Right atrium auricular region (tissue), 2 donors: ENCODE data around the gene CREBBP. TPM values are rescaled to one million over a fixed set of nuclear protein-coding genes. Genes with fewer than 3 reads are reported as not detected.

Experiments used
- DNase-seq: peaks from one replicate; pipeline ENCODE4 v3.0.0-alpha.2; 2019; ENCODE audit warnings: low spot score
- H3K27ac ChIP-seq, 2 donors: fragments of 200-600 bp; sonication (generic); 1 replicate in 1 of 2; 2 replicates in 1 of 2; pipeline ENCODE4 v1.5.1; 2016 to 2019
- H3K27me3 ChIP-seq, 2 donors: fragments of 200-600 bp; sonication (generic); one replicate each; pipeline versions ENCODE4 v1.5.1 to v1.6.0; 2017 to 2019
- H3K36me3 ChIP-seq: fragments of 200-600 bp; sonication (generic); one replicate; pipeline ENCODE4 v1.5.1; 2016
- H3K4me1 ChIP-seq, 2 donors: fragments of 200-600 bp; sonication (generic); one replicate each; pipeline versions ENCODE4 v1.5.1 to v1.6.0; 2017 to 2019
- H3K4me3 ChIP-seq, 2 donors: fragments of 200-600 bp; sonication (generic); 1 replicate in 1 of 2; 2 replicates in 1 of 2; pipeline ENCODE4 v1.5.1; 2017 to 2019; ENCODE audit warnings: mild to moderate bottlenecking in 1 of 2, moderate library complexity in 1 of 2
- H3K9me3 ChIP-seq, 2 donors: fragments of 200-600 bp; sonication (generic); one replicate each; pipeline ENCODE4 v1.5.1; 2019
- total RNA-seq, 2 donors: library from RNA; depleted of rRNA; stranded (reverse); fragments of >200 nt; gene quantifications; one replicate each; pipeline ENCODE4 v1.1.0, GENCODE V29; 2016
- TF ChIP-seq, protein P1 (sequence below), 2 donors: fragments of 200-600 bp; sonication (generic); IDR thresholded peaks; one replicate each; pipeline ENCODE4 v1.5.1; 2019; ENCODE audit warnings: antibody characterized with exemption in 2 of 2

The CREBBP gene
- total RNA-seq, 2 donors from 2014 or later = 38.3 to 54.3 TPM

- Histone ChIP-seq H3K27me3 (no peaks in the 10 kb centered on the region), H3K4me3 (no peak overlapping the region), H3K9me3 (no peaks in the 10 kb centered on the region), H3K4me1 (peaks cover 0 to 16% of the 10 kb centered on the region in 2 donors), H3K36me3 (peaks cover 89% of the 10 kb centered on the region), H3K27ac (no peak overlapping the region)
- DNase-seq = no peak
- TF ChIP-seq, protein P1, sequence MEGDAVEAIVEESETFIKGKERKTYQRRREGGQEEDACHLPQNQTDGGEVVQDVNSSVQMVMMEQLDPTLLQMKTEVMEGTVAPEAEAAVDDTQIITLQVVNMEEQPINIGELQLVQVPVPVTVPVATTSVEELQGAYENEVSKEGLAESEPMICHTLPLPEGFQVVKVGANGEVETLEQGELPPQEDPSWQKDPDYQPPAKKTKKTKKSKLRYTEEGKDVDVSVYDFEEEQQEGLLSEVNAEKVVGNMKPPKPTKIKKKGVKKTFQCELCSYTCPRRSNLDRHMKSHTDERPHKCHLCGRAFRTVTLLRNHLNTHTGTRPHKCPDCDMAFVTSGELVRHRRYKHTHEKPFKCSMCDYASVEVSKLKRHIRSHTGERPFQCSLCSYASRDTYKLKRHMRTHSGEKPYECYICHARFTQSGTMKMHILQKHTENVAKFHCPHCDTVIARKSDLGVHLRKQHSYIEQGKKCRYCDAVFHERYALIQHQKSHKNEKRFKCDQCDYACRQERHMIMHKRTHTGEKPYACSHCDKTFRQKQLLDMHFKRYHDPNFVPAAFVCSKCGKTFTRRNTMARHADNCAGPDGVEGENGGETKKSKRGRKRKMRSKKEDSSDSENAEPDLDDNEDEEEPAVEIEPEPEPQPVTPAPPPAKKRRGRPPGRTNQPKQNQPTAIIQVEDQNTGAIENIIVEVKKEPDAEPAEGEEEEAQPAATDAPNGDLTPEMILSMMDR (IDR thresholded peaks at IDR 0.05) = no peak
These were observed 136.5 kb downstream of the CREBBP start for GRCh38 chr16:3744018-3744417.

- peaks cover 97% of the 10 kb centered on the region for H3K36me3 ChIP-seq
- TF ChIP-seq, protein P1 (IDR thresholded peaks at IDR 0.05) = no peak
- DNase-seq = no peak
These were observed 139.6 kb downstream of the CREBBP start for GRCh38 chr16:3740934-3741333.

GRCh38 chr16:3740186-3740585 lies 140.3 kb downstream of the CREBBP start:
- Histone ChIP-seq H3K4me1 (peaks cover 0 to 3% of the 10 kb centered on the region in 2 donors), H3K4me3 (no peak overlapping the region), H3K27me3 (no peaks in the 10 kb centered on the region), H3K9me3 (no peaks in the 10 kb centered on the region), H3K36me3 (peaks cover 100% of the 10 kb centered on the region), H3K27ac (no peak overlapping the region)
- DNase-seq = no peak
- TF ChIP-seq, protein P1 (IDR thresholded peaks at IDR 0.05) = no peak

More at GRCh38 chr16:3740934-3741333, 139.6 kb downstream of the CREBBP start:
- Histone ChIP-seq H3K27ac (no peak overlapping the region), H3K4me1 (peaks cover 0 to 10% of the 10 kb centered on the region in 2 donors), H3K4me3 (no peak overlapping the region), H3K9me3 (no peaks in the 10 kb centered on the region), H3K27me3 (no peaks in the 10 kb centered on the region)

DNA sequence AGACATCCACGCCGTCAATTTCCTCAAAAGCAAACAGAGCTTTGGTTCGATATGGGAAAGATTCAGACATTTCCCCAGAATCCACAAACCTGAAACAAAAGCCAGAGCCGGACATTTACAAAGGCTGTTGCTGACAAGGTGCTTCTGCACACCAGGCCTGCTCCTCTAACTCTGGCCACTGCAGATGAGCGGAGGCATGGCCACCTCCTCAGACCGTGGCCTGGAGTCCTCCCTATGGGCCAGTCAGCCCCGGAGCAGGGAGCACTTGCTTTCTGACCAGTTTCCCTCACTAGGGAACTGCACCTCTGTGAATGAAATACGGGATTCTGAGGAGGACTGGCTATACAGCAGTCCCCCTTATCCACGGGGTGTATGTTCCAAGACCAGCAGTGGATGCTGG lies 140.9 kb downstream of the CREBBP start:
- no peaks in the 10 kb centered on the region for H3K9me3 ChIP-seq
- H3K4me1 ChIP-seq = no peaks in the 10 kb centered on the region
- H3K36me3 ChIP-seq = peaks cover 100% of the 10 kb centered on the region
- no peak overlapping the region for H3K4me3 ChIP-seq
- H3K27me3 ChIP-seq = no peaks in the 10 kb centered on the region
- no peak for DNase-seq
- TF ChIP-seq, protein P1 (IDR thresholded peaks at IDR 0.05) = no peak
- no peak overlapping the region for H3K27ac ChIP-seq

GRCh38 chr16:3738541-3738940 lies 142.0 kb downstream of the CREBBP start:
- Histone ChIP-seq H3K27me3 (no peaks in the 10 kb centered on the region), H3K27ac (no peak overlapping the region), H3K4me1 (no peaks in the 10 kb centered on the region), H3K4me3 (no peak overlapping the region), H3K36me3 (peaks cover 100% of the 10 kb centered on the region), H3K9me3 (no peaks in the 10 kb centered on the region)
- DNase-seq = no peak
- TF ChIP-seq, protein P1 (IDR thresholded peaks at IDR 0.05) = no peak

- Histone ChIP-seq H3K36me3 (peaks cover 100% of the 10 kb centered on the region), H3K27me3 (no peaks in the 10 kb centered on the region), H3K9me3 (no peaks in the 10 kb centered on the region), H3K4me3 (no peak overlapping the region), H3K4me1 (no peaks in the 10 kb centered on the region), H3K27ac (no peak overlapping the region)
- TF ChIP-seq, protein P1 (IDR thresholded peaks at IDR 0.05) = no peak
- DNase-seq = no peak
These were observed 142.4 kb downstream of the CREBBP start for GRCh38 chr16:3738128-3738527.
